Kidney (tissue), 14 donors: Measurements from ENCODE around the gene RPL36A. TPM values are rescaled to one million over a fixed set of nuclear protein-coding genes. Genes with fewer than 3 reads are reported as not detected.

Source experiments
- DNase-seq, 5 donors: peaks; one replicate each; pipeline ENCODE4 v3.0.0-alpha.2; 2013 to 2020
- FAIRE-seq: peaks from 2 replicates; lab custom pipeline; 2012; peaks lifted over from hg19 to GRCh38; lab: Jason Lieb, UNC
- H3K27ac ChIP-seq, 2 donors: one replicate each; pipeline ENCODE4 v1.7.0; 2013; ENCODE audit warnings: low read depth in 2 of 2, low read length in 2 of 2, inconsistent platforms in 1 of 2
- H3K27me3 ChIP-seq: one replicate; pipeline ENCODE4 v1.7.1; 2013; ENCODE audit warnings: low read length, inconsistent platforms; ENCODE audit not compliant: control insufficient read depth, insufficient read depth
- H3K36me3 ChIP-seq, 3 donors: one replicate each; pipeline versions ENCODE4 v1.7.0 to v1.7.1; 2013; ENCODE audit warnings: low read length in 3 of 3, control low read depth in 1 of 3, inconsistent platforms in 1 of 3; ENCODE audit not compliant: insufficient read depth in 3 of 3, control insufficient read depth in 2 of 3
- H3K4me1 ChIP-seq, 3 donors: one replicate each; pipeline versions ENCODE4 v1.7.0 to v1.7.1; 2013; ENCODE audit warnings: low read length in 3 of 3, inconsistent platforms in 1 of 3, low read depth in 1 of 3; ENCODE audit not compliant: control insufficient read depth in 2 of 3, insufficient read depth in 2 of 3
- H3K4me3 ChIP-seq, 3 donors: one replicate each; pipeline versions ENCODE4 v1.7.0 to v1.8.1; 2013; ENCODE audit warnings: low read length in 3 of 3, control low read depth in 1 of 3, inconsistent platforms in 1 of 3
- H3K9ac ChIP-seq, 3 donors: one replicate each; pipeline versions ENCODE4 v1.7.0 to v1.7.1; 2013; ENCODE audit warnings: low read length in 3 of 3, control low read depth in 1 of 3, inconsistent platforms in 1 of 3
- H3K9me3 ChIP-seq, 3 donors: one replicate each; pipeline versions ENCODE4 v1.7.0 to v1.7.1; 2013; ENCODE audit warnings: low read length in 3 of 3, control low read depth in 1 of 3, inconsistent platforms in 1 of 3; ENCODE audit not compliant: control insufficient read depth in 2 of 3, insufficient read depth in 1 of 3
- intact Hi-C: fragments of 100-400 bp; cut with DNase I; formaldehyde crosslinking; loops from one replicate; pipeline ENCODE4 v1.11.1; 2022
- polyA plus RNA-seq: library from polyadenylated mRNA; stranded (reverse); fragments of 350-450 nt; fragmentation: Illumina TruSeq; extraction: RNeasy Lipid Tissue Mini Kit (QIAGEN cat#74804); gene quantifications from one replicate; pipeline ENCODE4 v1.2.3, GENCODE V29; 2014; ENCODE audit warnings: low read depth, low replicate concordance; ENCODE audit not compliant: insufficient read depth
- total RNA-seq: library from RNA; stranded (reverse); fragmentation: NEBNext Ultra II Directional; extraction: Animal tissue kit (Norgen Biotek cat#: 25700); gene quantifications from one replicate; pipeline ENCODE4 v1.2.1, GENCODE V29; 2021
- TF ChIP-seq, protein P1 (sequence below): IDR thresholded peaks from 3 replicates; pipeline ENCODE4 v1.5.1; 2012; ENCODE audit warnings: mild to moderate bottlenecking, moderate library complexity, borderline replicate concordance; ENCODE audit not compliant: insufficient read depth; ENCODE audit errors: extremely low read depth
- donor health status: control.
- donor health status: control.
- donor health status: control.
- donor health status: control.
- donor health status: control.
- donor health status: DM: yes; HTN: yes; CAD: no.
- donor health status: Normal renal cell carcinoma (clear cell type).

Gene RPL36A
- total and polyA plus RNA-seq, 2 donors from 2014 or later = 148 to 1,711 TPM

DNA sequence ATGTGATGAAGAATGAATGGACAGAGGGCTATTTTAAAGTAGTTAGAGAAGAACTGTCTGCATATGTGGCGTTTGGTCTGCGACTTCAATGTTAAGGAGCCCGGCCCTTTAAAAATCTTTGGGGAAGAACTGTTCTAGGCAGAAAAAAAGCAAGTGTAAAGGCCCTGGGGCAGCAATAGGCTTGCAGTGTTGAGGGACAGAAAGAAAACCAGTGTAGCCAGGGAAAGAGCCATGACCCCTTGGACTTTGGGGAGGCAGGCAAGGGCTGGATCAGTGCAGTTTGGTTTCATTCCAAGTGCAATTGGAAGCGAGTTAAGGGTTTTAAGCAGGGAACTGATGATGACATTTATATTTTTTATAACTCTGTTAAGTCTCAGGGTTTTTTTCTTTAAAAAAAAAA lies 9.0 kb downstream of the RPL36A start:
- no peak overlapping the region for H3K9ac ChIP-seq
- TF ChIP-seq, protein P1, sequence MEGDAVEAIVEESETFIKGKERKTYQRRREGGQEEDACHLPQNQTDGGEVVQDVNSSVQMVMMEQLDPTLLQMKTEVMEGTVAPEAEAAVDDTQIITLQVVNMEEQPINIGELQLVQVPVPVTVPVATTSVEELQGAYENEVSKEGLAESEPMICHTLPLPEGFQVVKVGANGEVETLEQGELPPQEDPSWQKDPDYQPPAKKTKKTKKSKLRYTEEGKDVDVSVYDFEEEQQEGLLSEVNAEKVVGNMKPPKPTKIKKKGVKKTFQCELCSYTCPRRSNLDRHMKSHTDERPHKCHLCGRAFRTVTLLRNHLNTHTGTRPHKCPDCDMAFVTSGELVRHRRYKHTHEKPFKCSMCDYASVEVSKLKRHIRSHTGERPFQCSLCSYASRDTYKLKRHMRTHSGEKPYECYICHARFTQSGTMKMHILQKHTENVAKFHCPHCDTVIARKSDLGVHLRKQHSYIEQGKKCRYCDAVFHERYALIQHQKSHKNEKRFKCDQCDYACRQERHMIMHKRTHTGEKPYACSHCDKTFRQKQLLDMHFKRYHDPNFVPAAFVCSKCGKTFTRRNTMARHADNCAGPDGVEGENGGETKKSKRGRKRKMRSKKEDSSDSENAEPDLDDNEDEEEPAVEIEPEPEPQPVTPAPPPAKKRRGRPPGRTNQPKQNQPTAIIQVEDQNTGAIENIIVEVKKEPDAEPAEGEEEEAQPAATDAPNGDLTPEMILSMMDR = no peak
- H3K27ac ChIP-seq = no peak overlapping the region
- no peaks in the 10 kb centered on the region for H3K36me3 ChIP-seq
- H3K9me3 ChIP-seq = no peaks in the 10 kb centered on the region
- FAIRE-seq (no peak), DNase-seq (no peak)
- H3K27me3 ChIP-seq = no peaks in the 10 kb centered on the region
- H3K4me3 ChIP-seq = no peak overlapping the region
- no peaks in the 10 kb centered on the region for H3K4me1 ChIP-seq
- intact Hi-C loops = no loop called here

- TF ChIP-seq, protein P1 = no peak
- FAIRE-seq = no peak
- intact Hi-C loops = no loop called here
- no peaks in the 10 kb centered on the region for H3K4me1 ChIP-seq
- H3K9me3 ChIP-seq = no peaks in the 10 kb centered on the region
- H3K9ac ChIP-seq = peak overlapping the region; percentile 88 to 93 (median 90)
- peak overlapping the region; percentile 81 to 91 for H3K27ac ChIP-seq
- DNase-seq = peak in 2 of 5 donors; percentile 26 to 29
- peaks cover 0 to 5% (median 0%) of the 10 kb centered on the region in 3 donors for H3K36me3 ChIP-seq
- H3K4me3 ChIP-seq = peak overlapping the region; percentile 88 to 97 (median 91)
- no peaks in the 10 kb centered on the region for H3K27me3 ChIP-seq
Observed at GRCh38 chrX:101407167-101407747, 16.4 kb downstream of the RPL36A start.

GRCh38 chrX:101407748-101408531 lies 17.1 kb downstream of the RPL36A start, which contains the start of the genes GLA and HNRNPH2:
Gene GLA (minus strand): TSS chrX:101407925. CDS start chrX:101407903, 22 bp downstream.
Gene HNRNPH2 (plus strand): TSS chrX:101408222. CDS start chrX:101411989, 3,767 bp downstream.
- H3K27me3 ChIP-seq = no peaks in the 10 kb centered on the region
- H3K4me3 ChIP-seq = peak within 1 kb of the TSS; percentile 88 to 97 (median 95)
- H3K27ac ChIP-seq = peak within 1 kb of the TSS; percentile 96 to 98
- peak within 1 kb of the TSS; percentile 88 to 93 (median 91) for H3K9ac ChIP-seq
- TF ChIP-seq, protein P1 = no peak
- intact Hi-C loops = no loop called here
- no peaks in the 10 kb centered on the region for H3K9me3 ChIP-seq
- FAIRE-seq = peak; percentile 99
- DNase-seq = peak; percentile 93 to 98 (median 94)
- H3K36me3 ChIP-seq = peaks cover 0 to 12% (median 0%) of the 10 kb centered on the region in 3 donors
- no peaks in the 10 kb centered on the region for H3K4me1 ChIP-seq
